Measurements from ENCODE around the gene TBC1D10A. TPM values are rescaled to one million over a fixed set of nuclear protein-coding genes. Genes with fewer than 3 reads are reported as not detected.

Gene TBC1D10A
- total RNA-seq, 1 donor from 2014 or later: 15.3 TPM

DNA sequence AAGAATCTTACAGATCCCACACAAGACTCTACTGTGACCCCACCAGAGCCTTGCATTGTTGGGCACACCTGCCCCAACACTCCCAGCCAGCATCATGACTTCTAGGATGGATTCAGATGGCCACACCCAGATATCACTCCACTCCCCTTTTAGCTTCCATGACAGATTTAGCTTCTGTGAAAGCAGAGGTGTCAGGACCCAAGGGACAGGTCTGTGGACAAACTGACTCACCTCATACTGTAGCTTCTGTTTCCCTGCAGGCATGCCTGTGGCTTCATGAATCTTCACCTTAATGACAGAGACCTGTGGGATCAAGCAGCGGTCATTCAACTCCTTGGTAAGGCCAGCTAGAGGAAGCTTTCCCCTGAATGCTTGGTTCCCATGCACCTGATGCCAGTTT, 8.5 kb upstream of the TBC1D10A start:
- no peaks in the 10 kb centered on the region for H3K4me1 Mint-ChIP-seq (ENCODE audit: unreplicated experiment)
- no peak overlapping the region for H3K4me3 Mint-ChIP-seq
- TF ChIP-seq, protein P1, sequence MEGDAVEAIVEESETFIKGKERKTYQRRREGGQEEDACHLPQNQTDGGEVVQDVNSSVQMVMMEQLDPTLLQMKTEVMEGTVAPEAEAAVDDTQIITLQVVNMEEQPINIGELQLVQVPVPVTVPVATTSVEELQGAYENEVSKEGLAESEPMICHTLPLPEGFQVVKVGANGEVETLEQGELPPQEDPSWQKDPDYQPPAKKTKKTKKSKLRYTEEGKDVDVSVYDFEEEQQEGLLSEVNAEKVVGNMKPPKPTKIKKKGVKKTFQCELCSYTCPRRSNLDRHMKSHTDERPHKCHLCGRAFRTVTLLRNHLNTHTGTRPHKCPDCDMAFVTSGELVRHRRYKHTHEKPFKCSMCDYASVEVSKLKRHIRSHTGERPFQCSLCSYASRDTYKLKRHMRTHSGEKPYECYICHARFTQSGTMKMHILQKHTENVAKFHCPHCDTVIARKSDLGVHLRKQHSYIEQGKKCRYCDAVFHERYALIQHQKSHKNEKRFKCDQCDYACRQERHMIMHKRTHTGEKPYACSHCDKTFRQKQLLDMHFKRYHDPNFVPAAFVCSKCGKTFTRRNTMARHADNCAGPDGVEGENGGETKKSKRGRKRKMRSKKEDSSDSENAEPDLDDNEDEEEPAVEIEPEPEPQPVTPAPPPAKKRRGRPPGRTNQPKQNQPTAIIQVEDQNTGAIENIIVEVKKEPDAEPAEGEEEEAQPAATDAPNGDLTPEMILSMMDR (conservative IDR thresholded peaks at IDR 0.05): no peak
- peaks cover 24% of the 10 kb centered on the region for H3K36me3 Mint-ChIP-seq
- H3K9me3 Mint-ChIP-seq: no peaks in the 10 kb centered on the region
- no peak overlapping the region for H3K27ac Mint-ChIP-seq
- H3K27me3 Mint-ChIP-seq: no peaks in the 10 kb centered on the region
- DNase-seq (ENCODE audit: extremely low spot score, unreplicated experiment): no peak

DNA sequence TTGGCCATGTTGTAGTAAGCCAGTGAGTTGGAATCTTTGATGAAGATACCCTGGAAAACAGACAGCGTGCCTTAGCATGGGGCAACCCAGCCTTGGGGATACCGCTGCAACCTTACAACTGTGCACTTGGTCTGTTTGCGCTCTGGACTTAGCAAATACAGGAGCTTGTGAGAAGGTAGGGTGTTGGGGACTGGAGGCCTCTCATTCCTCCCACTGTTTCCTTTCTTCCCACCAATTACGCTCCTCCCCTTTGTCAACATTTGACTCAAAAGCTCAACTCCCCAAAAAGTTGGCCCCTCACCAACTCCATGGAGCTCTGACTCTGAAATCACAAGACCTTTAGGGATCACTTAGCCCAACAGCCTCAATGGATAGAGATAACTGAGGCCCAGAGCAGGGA, 7.9 kb upstream of the TBC1D10A start:
- no peak overlapping the region for H3K4me3 Mint-ChIP-seq
- no peak overlapping the region for H3K27ac Mint-ChIP-seq
- H3K27me3 Mint-ChIP-seq: no peaks in the 10 kb centered on the region
- peaks cover 21% of the 10 kb centered on the region for H3K36me3 Mint-ChIP-seq
- TF ChIP-seq, protein P1 (conservative IDR thresholded peaks at IDR 0.05): no peak
- no peaks in the 10 kb centered on the region for H3K9me3 Mint-ChIP-seq
- no peak for DNase-seq (ENCODE audit: extremely low spot score, unreplicated experiment)
- no peaks in the 10 kb centered on the region for H3K4me1 Mint-ChIP-seq (ENCODE audit: unreplicated experiment)

DNA sequence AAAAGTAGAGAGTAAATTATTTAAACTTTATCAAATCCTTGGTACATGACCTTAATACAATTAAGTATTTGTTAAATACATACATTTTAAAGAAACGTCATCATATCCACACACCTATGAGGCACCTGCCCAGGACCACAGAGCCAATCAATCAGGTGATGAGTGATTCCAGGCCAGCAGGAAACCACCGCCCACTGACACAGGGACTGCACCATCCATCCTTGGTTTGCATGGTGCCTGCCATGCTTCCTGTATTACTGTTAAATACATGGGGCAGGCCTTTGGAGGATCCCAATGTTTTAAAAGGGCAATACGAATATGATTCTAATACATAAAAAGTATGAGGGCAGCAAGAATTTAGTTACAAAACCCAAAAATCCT, 7.0 kb upstream of the TBC1D10A start:
- Mint-ChIP-seq H3K9me3 (no peaks in the 10 kb centered on the region), H3K27me3 (no peaks in the 10 kb centered on the region), H3K27ac (no peak overlapping the region), H3K36me3 (peaks cover 17% of the 10 kb centered on the region), H3K4me1 (ENCODE audit: unreplicated experiment) (no peaks in the 10 kb centered on the region), H3K4me3 (no peak overlapping the region)
- no peak for DNase-seq (ENCODE audit: extremely low spot score, unreplicated experiment)
- TF ChIP-seq, protein P1 (conservative IDR thresholded peaks at IDR 0.05): no peak

DNA sequence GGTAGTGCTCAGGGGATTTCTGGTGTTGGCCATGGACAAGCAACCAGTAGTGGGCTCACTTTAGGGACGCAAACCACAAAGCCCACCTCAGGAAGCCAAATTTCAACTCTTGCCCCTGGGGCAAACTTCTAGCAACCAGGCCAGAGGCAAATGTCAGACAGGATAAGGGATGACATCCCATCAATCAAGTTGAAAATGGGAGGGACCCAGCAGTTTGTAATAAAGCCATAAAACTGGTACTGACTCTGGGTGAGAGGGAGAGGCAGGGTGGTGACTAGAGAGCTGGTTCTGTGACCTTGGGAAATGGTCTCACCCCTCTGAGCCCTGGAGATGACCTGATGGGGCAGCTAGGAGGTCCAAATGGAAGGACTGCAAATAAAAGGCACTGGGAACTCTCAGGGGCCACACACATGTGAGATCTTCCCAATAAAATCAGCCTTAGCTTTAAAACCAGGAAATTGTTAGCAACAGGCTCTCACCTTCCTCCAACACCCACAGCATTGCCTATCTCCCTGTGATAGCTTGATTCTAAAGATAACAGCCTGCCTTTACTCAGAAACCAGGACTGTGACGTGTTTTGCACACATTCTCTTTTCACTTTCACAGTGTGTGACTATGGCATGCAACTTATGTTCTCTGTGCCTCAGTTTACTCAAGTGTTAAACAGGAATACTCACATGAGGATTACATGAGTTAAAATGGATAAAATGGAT, 6.4 kb upstream of the TBC1D10A start:
- DNase-seq (ENCODE audit: extremely low spot score, unreplicated experiment): no peak
- no peaks in the 10 kb centered on the region for H3K9me3 Mint-ChIP-seq
- no peak overlapping the region for H3K27ac Mint-ChIP-seq
- peaks cover 14% of the 10 kb centered on the region for H3K36me3 Mint-ChIP-seq
- TF ChIP-seq, protein P1 (conservative IDR thresholded peaks at IDR 0.05): no peak
- no peaks in the 10 kb centered on the region for H3K27me3 Mint-ChIP-seq
- H3K4me3 Mint-ChIP-seq: no peak overlapping the region
- no peaks in the 10 kb centered on the region for H3K4me1 Mint-ChIP-seq (ENCODE audit: unreplicated experiment)

DNA sequence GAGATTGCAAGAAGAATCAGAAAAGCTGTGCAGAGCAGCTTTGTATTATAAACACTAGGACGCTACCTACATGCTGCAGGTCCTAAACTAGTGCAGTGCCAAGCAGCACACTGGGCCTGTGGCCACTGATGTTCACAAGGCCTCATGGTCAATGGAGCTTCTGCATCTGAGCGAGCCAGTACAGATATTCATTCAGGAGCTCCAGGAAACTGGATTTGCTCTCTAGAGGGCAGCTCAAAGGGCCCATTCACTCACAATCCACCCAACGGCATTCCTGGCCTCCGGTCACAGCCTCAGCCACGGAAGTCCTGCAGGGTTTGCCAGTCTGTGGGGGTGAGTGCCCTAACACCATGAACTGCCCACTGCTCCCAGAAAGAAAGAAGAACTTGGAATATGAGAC, 5.8 kb upstream of the TBC1D10A start:
- TF ChIP-seq, protein P1 (conservative IDR thresholded peaks at IDR 0.05): no peak
- Mint-ChIP-seq H3K4me3 (no peak overlapping the region), H3K9me3 (no peaks in the 10 kb centered on the region), H3K4me1 (ENCODE audit: unreplicated experiment) (peaks cover 4% of the 10 kb centered on the region), H3K27ac (no peak overlapping the region), H3K27me3 (no peaks in the 10 kb centered on the region), H3K36me3 (peaks cover 14% of the 10 kb centered on the region)
- DNase-seq (ENCODE audit: extremely low spot score, unreplicated experiment): no peak

All from type B pancreatic cell (in vitro differentiated cells).